ENCODE results near the gene PAM16.

The PAM16 gene

GRCh38 chr16:4359914-4360313 lies 8.8 kb upstream of the PAM16 start:
- no peak overlapping the region for H3K27ac ChIP-seq
- DNase-seq = no peak

GRCh38 chr16:4358831-4359561 lies 7.9 kb upstream of the PAM16 start:
- TF ChIP-seq CTCF (IDR thresholded peaks at IDR 0.05; ENCODE audit: low read depth, low read length) = peak; percentile 86
- H3K27ac ChIP-seq = peak overlapping the region; percentile 31; the same call in 1 of the 2 replicates
- H3K4me3 ChIP-seq (ENCODE audit: low read depth, low read length) = no peak overlapping the region
- peaks cover 10% of the 10 kb centered on the region for H3K36me3 ChIP-seq
- DNase-seq = peak; percentile 73
- no peaks in the 10 kb centered on the region for H3K9me3 ChIP-seq (ENCODE audit: severe bottlenecking)
- no peaks in the 10 kb centered on the region for H3K27me3 ChIP-seq (ENCODE audit: insufficient read depth, low read depth, severe bottlenecking)

More at GRCh38 chr16:4359914-4360313, 8.8 kb upstream of the PAM16 start:
- no peaks in the 10 kb centered on the region for H3K27me3 ChIP-seq (ENCODE audit: insufficient read depth, low read depth, severe bottlenecking)
- no peak overlapping the region for H3K4me3 ChIP-seq (ENCODE audit: low read depth, low read length)
- H3K9me3 ChIP-seq (ENCODE audit: severe bottlenecking) = no peaks in the 10 kb centered on the region
- TF ChIP-seq CTCF (IDR thresholded peaks at IDR 0.05; ENCODE audit: low read depth, low read length) = no peak
- H3K36me3 ChIP-seq = peaks cover 10% of the 10 kb centered on the region

- Histone ChIP-seq H3K36me3 (peaks cover 10% of the 10 kb centered on the region), H3K27me3 (ENCODE audit: insufficient read depth, low read depth, severe bottlenecking) (no peaks in the 10 kb centered on the region), H3K27ac (peak overlapping the region; percentile 38), H3K4me3 (ENCODE audit: low read depth, low read length) (no peak overlapping the region), H3K9me3 (ENCODE audit: severe bottlenecking) (no peaks in the 10 kb centered on the region)
- DNase-seq = no peak
- no peak for TF ChIP-seq CTCF (IDR thresholded peaks at IDR 0.05; ENCODE audit: low read depth, low read length)
Measured at GRCh38 chr16:4358236-4358635, 7.1 kb upstream of the PAM16 start.

DNA sequence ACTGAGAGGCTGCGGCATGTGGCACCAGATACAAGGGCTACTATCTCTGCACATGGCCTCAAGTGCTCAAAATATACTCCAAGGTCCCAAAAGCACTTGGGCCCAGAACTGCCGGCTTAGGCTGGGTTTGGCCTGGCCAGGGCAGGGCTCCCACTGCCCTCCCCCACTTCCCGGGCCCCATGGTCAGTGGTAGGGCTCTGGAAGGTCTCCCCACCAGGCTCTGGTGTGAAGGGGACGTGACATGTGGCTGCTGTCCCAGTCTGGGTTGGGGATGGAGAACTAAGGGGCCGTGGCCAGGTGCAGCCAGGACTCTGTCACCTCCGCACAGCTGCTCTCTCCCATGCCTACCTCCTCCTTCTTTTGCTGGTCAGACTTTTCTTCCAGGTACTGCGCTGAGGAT lies 5.7 kb upstream of the PAM16 start:
- Histone ChIP-seq H3K27me3 (ENCODE audit: insufficient read depth, low read depth, severe bottlenecking) (no peaks in the 10 kb centered on the region), H3K36me3 (peaks cover 7% of the 10 kb centered on the region), H3K27ac (no peak overlapping the region)

GRCh38 chr16:4354512-4355409 lies 3.6 kb upstream of the PAM16 start:
- Histone ChIP-seq H3K27me3 (ENCODE audit: insufficient read depth, low read depth, severe bottlenecking) (no peaks in the 10 kb centered on the region), H3K27ac (no peak overlapping the region), H3K36me3 (peaks cover 4% of the 10 kb centered on the region), H3K4me3 (ENCODE audit: low read depth, low read length) (no peak overlapping the region), H3K9me3 (ENCODE audit: severe bottlenecking) (no peaks in the 10 kb centered on the region)
- no peak for DNase-seq
- no peak for TF ChIP-seq CTCF (IDR thresholded peaks at IDR 0.05; ENCODE audit: low read depth, low read length)

More for the DNA sequence above, 5.7 kb upstream of the PAM16 start:
- no peak overlapping the region for H3K4me3 ChIP-seq (ENCODE audit: low read depth, low read length)
- H3K9me3 ChIP-seq (ENCODE audit: severe bottlenecking) = no peaks in the 10 kb centered on the region
- DNase-seq = no peak
- no peak for TF ChIP-seq CTCF (IDR thresholded peaks at IDR 0.05; ENCODE audit: low read depth, low read length)

All from WERI-Rb-1 (cell line).